Activated CD4-positive, alpha-beta T cell treated with anti-CD3 and anti-CD28 coated beads, Interleukin-10, Interleukin-2, amounts not matched to agents 100 ng/mL and 50 ng/mL, durations not matched to agents 16 hours and 8 hours (primary cell): ENCODE data around the gene CCL20.
A peak's percentile ranks its signal among the peaks of the same experiment; 100 is the strongest.
"Not testable (repeated sequence)": the region's sequence is repeated elsewhere in the genome, so short reads cannot be mapped to it uniquely, and the experiment has no call there.

ENCODE experiments used
- DNase-seq: peaks from one replicate; pipeline ENCODE4 v3.0.0-alpha.2; 2020

CCL20 gene, protein sequence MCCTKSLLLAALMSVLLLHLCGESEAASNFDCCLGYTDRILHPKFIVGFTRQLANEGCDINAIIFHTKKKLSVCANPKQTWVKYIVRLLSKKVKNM

DNA sequence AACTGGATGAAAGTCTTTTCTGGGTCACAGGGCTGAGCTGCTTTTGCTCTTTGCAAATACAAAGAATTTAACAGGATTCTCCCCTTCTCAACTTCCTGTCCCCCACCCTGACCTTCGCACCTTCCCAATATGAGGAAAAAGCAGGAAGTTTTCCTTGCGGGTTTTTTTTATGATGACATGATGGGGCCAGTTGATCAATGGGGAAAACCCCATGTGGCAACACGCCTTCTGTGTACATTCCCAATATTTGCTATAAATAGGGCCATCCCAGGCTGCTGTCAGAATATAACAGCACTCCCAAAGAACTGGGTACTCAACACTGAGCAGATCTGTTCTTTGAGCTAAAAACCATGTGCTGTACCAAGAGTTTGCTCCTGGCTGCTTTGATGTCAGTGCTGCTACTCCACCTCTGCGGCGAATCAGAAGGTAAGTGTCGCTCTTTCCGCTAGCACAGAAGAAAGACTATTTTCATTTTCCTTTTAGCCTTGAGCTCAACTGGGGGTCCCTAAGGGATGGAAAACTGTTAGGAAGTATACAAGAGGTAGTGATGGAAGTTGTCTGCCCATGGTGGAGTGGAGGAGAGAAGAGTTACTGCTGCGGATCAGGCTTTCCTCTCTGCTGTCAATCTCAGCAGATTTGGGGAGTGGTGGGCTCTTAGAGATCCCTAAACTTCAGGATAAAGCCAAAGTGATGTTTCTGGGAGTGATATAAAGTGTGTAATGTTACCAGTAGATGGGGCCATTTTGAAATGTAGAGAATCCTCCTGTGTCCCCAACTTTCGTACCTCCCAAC, at the start of gene CCL20:
CCL20 (plus strand) TSS at position 281 of the 792 bp plus-strand sequence; CDS start at position 351, 70 bp downstream.
- DNase-seq: peak; percentile 11

- DNase-seq: no peak
Observed at GRCh38 chr2:227765788-227766372, 47.8 kb upstream of the CCL20 start.

GRCh38 chr2:227766373-227766883, 47.2 kb upstream of the CCL20 start:
- peak; percentile 68 for DNase-seq

DNA sequence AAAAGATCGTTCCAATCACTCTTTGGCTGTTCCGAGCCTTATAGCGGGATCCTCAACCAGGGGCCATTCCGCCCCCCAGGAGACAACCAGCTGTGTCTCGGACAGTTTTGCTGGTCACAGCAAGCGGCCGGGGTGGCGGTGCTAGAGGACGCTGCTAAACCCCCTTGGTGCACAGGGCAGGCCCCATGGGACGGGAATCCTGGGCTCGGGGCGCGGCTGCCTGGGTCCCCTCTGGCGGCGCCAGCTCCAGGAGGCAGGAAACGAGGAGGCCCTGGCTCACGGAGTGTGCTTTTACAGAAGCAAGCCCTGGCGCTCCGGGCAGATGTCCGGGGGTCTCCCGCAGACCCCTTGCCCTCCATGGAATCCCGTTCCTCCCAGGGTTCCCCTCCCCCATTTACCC, 45.8 kb upstream of the CCL20 start:
- no peak for DNase-seq

GRCh38 chr2:227772197-227772661, 41.4 kb upstream of the CCL20 start:
- DNase-seq: no peak

DNA sequence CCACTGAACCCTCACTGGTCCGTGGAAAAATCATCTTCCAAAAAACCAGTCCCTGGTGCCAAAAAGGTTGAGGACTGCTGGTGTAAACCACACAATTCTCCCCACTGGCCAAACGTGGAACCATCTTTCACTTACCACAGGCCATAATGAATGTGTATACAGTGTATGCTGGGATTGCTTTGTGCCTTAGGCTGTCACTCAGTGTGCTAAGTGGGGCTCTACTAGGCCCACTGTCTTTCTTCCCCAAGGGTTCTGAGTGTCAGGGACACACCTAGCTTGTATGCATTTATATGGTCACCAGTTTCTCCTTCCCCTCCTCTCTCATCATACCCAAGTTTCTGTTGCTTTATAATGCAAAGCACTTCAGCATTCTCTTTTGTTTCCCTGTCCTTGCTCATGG, 40.7 kb upstream of the CCL20 start:
- no peak for DNase-seq

- DNase-seq: peak; percentile 41
Observed at GRCh38 chr2:227774011-227774624, 39.5 kb upstream of the CCL20 start.

DNA sequence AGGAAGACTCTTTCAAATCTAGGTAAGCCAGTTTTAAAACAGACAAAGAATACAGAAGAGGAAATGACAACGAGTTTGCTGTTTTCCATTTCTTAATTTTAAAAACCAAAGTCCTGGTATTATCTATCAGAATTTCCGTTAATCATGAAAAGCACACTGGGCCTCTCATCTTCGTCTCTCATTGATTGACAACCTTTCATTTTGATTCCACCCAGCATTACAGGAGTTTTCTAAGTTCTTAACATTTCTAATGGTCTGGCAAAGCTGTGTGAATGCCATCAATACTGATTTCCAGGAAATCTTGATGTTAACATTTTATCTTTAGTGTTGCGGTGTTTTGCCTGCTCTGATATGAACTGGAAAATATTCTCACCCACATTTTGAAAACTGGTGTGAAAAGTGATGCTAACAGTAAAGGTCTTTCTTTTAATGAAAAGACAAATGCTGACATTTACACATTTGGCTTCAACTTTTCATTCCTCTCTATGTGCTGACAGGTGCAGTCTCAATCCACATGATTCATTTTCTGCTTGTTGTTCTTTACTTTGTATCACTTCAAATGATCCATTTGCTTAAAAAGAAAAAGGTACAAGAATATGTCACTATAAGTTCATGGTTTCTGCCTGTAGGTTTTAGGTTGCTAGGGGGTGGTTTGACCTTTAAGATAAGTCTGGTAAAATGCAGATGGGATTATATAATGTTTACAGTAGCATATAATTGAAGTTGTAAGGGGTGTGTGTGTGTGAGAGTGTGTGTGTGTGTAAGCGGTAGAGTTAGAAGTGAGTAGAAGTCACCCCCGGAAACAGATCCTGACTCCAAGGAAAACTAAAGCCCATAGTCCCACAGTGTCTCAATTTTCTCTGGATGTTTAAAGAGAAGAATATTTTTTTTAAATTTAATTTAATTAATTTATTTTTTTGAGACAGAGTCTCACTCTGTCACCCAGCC, 38.5 kb upstream of the CCL20 start:
- DNase-seq: no peak

DNA sequence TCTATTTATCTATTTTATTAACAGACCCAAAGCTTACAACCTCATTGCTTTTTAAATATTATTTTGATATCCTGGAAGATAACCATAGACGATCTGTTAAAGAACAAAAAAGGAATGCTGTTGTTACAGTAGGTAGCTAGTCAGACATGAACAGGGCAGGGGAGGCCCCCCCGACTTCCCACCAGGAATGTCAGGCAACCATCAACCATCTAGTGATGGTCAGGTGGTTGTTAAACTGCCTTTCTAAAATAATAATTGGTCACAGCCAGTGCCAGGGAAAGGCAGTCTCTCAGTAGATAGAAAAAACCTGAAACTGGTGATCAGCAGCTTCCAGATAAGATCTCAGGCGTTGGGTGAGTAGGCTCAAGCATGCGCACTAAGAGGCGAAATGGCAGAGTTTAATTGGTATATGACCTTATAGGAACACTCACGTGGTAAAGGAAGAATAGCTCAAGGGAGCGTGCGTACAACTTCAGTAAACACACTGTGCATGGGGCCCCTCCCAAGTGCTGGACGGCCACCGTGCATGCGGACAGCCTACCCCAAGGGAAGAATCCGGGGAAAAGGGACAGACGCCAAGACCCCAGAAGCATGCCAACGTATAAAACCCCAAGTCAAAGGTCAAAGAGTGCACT, 32.5 kb upstream of the CCL20 start:
- no peak for DNase-seq

DNA sequence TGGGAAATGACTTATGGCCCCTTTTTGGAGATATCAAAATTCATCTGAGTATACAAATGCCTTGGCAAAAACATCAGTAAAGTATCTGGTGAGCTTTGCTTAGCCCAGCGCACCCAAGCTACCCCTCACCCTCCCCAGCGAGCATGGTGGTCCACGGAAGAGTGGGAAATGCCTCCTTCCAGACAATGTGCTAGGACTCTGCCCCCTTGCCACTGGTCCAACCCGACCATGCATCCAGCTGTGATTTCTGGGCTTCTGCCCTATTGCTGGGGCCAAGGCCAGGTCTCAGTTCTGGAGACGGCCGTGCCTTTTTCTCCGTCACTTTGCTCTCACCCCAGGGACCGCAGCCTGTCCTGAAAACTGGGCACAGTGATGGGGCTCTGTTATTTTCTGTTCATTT, 31.8 kb upstream of the CCL20 start:
- DNase-seq: no peak

DNA sequence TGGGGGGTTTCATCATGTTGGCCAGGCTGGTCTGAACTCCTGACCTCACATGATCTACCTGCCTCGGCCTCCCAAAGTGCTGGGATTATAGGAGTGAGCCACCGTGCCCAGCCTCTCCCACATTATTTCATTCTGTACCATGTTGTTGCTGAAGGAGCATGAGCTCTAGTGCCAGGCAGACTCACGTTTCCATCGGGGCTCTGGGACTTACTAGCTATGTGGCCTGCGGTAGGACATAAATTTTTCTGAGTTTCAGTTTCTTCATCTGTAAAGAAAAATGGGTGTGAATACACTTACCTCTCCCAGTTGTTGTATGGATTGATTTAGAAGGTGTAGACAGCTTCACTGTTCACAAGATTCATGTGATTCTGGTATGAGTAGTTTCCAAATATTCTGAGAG, 30.8 kb upstream of the CCL20 start:
- no peak for DNase-seq

GRCh38 chr2:227783404-227784138, 30.1 kb upstream of the CCL20 start:
- peak; percentile 40 for DNase-seq

DNA sequence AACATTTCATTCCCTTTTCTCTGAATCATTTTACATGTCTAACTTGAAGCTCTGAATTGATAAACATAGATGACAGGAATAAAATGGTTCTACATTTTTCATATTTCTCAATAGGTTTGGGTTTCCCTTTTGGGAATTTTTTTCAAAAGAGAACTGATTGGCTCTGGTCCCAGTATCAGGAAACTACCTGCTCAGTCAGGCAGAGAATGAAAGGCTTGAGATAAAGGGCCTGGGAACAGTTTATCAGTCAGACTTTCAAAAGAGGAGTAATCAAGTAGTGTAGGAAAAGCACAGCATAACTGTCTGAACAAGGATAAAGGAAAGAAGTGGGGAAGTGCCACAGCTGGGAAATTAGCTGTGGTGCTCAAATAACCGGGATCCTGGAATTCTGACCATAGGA, 28.3 kb upstream of the CCL20 start:
- no peak for DNase-seq

GRCh38 chr2:227788561-227789018, 25.1 kb upstream of the CCL20 start:
- DNase-seq: no peak

- no peak for DNase-seq
Observed at GRCh38 chr2:227789803-227790202, 23.8 kb upstream of the CCL20 start.

GRCh38 chr2:227793148-227793712, 20.4 kb upstream of the CCL20 start:
- no peak for DNase-seq

DNA sequence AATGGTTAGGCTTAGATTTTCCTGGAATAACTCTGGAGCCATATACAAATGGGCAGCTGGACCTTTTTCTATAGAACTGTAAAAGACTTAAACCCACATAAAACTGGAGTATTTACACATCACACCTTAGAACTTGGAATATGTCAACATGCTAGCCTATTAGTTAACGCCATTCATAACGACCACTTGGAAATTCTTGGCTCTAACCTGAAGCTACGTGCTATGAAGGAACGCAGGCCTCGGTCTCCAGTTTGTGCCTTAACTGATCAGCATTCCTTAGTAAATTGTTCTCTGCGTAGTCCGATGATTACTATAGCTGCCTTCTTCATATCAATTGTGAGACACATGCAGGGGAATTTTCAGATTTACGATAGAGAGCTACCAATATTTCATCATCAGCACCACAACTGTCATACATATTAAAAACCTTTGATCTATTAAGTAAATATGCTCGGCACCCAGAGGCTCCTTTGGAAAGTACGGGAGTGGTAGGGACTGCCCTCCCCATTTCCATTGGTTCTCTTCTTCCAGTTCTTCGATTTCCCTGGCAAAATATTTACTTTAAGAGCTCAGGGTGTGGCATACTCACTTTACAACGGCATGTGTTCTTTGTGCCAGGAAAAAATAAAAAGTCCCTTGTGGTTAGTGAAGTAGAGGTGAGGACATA, 17.5 kb upstream of the CCL20 start:
- no peak for DNase-seq

GRCh38 chr2:227796768-227797167, 16.9 kb upstream of the CCL20 start:
- DNase-seq: not testable (repeated sequence)

DNA sequence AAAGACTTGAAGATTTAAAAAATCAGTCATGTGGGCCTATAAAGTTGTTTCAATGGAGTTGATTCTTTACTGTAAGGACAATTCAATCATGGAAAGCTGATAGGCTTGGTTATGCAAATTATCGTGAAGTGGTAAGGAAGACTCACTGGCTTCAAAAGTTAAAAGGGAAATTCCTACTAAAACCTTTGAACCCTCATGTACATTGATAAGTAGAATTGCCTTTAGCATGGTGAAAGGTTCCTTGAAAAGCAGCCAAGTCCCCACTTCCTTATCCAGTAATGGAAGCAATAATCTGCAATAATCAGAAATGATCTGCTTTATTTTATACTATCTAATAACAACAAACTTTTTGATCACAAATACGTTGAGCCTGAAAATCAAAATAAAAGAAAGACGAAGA, 14.4 kb upstream of the CCL20 start:
- no peak for DNase-seq

- DNase-seq: no peak
Observed at GRCh38 chr2:227802882-227803281, 10.8 kb upstream of the CCL20 start.
